Neural cell (in vitro differentiated cells): ENCODE data around the gene TCHH. TPM values are rescaled to one million over a fixed set of nuclear protein-coding genes. Genes with fewer than 3 reads are reported as not detected.
A peak's percentile ranks its signal among the peaks of the same experiment; 100 is the strongest.

Experiments
- H2AFZ ChIP-seq: fragments of 200-600, 300-800 bp; sonication (generic), shearing (Covaris generic); 2 replicates; pipeline ENCODE4 v1.6.0; 2014; ENCODE audit warnings: low read depth, mild to moderate bottlenecking, antibody characterized with exemption, low read length, moderate library complexity
- H3F3A ChIP-seq: fragments of 200-600 bp; shearing (Covaris generic); 2 replicates; pipeline ENCODE4 v1.6.1; 2016; ENCODE audit warnings: mild to moderate bottlenecking, moderate library complexity, mixed read lengths, antibody characterized with exemption, low read length; ENCODE audit not compliant: insufficient read depth, poor library complexity, severe bottlenecking
- H3K27ac ChIP-seq: fragments of 200-600, 300-800 bp; sonication (generic), shearing (Covaris generic); 2 replicates; pipeline ENCODE4 v1.5.1; 2014; ENCODE audit warnings: mild to moderate bottlenecking, low read length, moderate library complexity
- H3K27me3 ChIP-seq: fragments of 300-800, 200-600 bp; sonication (generic), shearing (Covaris generic); 2 replicates; pipeline ENCODE4 v1.6.0; 2014; ENCODE audit warnings: mild to moderate bottlenecking, low read depth, low read length, moderate library complexity; ENCODE audit not compliant: insufficient read depth
- H3K36me3 ChIP-seq: fragments of 300-800, 200-600 bp; sonication (generic), shearing (Covaris generic); 2 replicates; pipeline ENCODE4 v1.5.1; 2014; ENCODE audit warnings: mild to moderate bottlenecking, antibody characterized with exemption, low read length, moderate library complexity; ENCODE audit not compliant: insufficient read depth
- H3K4me2 ChIP-seq: fragments of 300-800, 200-600 bp; sonication (generic), shearing (Covaris generic); 2 replicates; pipeline ENCODE4 v1.6.0; 2014; ENCODE audit warnings: mild to moderate bottlenecking, low read length
- H3K4me3 ChIP-seq: fragments of 300-800, 200-600 bp; sonication (generic), shearing (Covaris generic); 2 replicates; pipeline ENCODE4 v1.5.1; 2014; ENCODE audit warnings: mild to moderate bottlenecking, low read length, moderate library complexity
- H3K79me2 ChIP-seq: fragments of 200-600 bp; shearing (Covaris generic); replicated peaks from 2 replicates; pipeline ENCODE4 v1.6.0; 2014; ENCODE audit warnings: mild to moderate bottlenecking, low read length, moderate library complexity; ENCODE audit not compliant: insufficient read depth
- H3K9ac ChIP-seq: fragments of 300-800, 200-600 bp; sonication (generic), shearing (Covaris generic); 2 replicates; pipeline ENCODE4 v1.6.1; 2016; ENCODE audit warnings: mild to moderate bottlenecking, low read length, mixed read lengths
- H3K9me2 ChIP-seq: fragments of 200-600 bp; shearing (Covaris generic); 2 replicates; pipeline ENCODE4 v1.6.1; 2016; ENCODE audit warnings: mild to moderate bottlenecking, low read length, mixed read lengths; ENCODE audit not compliant: insufficient read depth
- H3K9me3 ChIP-seq: fragments of 200-600, 300-800 bp; sonication (generic), shearing (Covaris generic); 2 replicates; pipeline ENCODE4 v1.6.1; 2016; ENCODE audit warnings: mild to moderate bottlenecking, mixed run types, low read length, moderate library complexity, mixed read lengths
- H4K20me1 ChIP-seq: fragments of 200-600 bp; shearing (Covaris generic); 2 replicates; pipeline ENCODE4 v1.6.1; 2016; ENCODE audit warnings: mild to moderate bottlenecking, mixed run types; ENCODE audit not compliant: insufficient read depth
- CTCF ChIP-seq: fragments of 450-650 bp; IDR thresholded peaks from 2 replicates; pipeline ENCODE4 v1.5.1; 2014; ENCODE audit warnings: antibody characterized with exemption, mild to moderate bottlenecking, moderate library complexity; ENCODE audit not compliant: poor library complexity, severe bottlenecking
- EP300 ChIP-seq: fragments of 450-650 bp; conservative IDR thresholded peaks from 2 replicates; pipeline ENCODE4 v1.6.1; 2014; ENCODE audit warnings: antibody characterized with exemption, mild to moderate bottlenecking, moderate library complexity; ENCODE audit not compliant: poor library complexity, severe bottlenecking
- EZH2 ChIP-seq: fragments of 200-600, 300-800 bp; shearing (Covaris generic), sonication (generic); IDR thresholded peaks from 2 replicates; pipeline ENCODE4 v1.6.1; 2014; ENCODE audit warnings: antibody characterized with exemption, low read length, borderline replicate concordance, mild to moderate bottlenecking; ENCODE audit not compliant: insufficient read depth, poor library complexity, severe bottlenecking
- MXI1 ChIP-seq: fragments of 450-650 bp; conservative IDR thresholded peaks from 2 replicates; pipeline ENCODE4 v1.6.1; 2014; ENCODE audit warnings: antibody characterized with exemption, mild to moderate bottlenecking; ENCODE audit not compliant: poor library complexity, severe bottlenecking
- POLR2AphosphoS5 ChIP-seq: IDR thresholded peaks from 2 replicates; pipeline ENCODE4 v1.6.1; 2012
- RAD21 ChIP-seq: fragments of 450-650 bp; conservative IDR thresholded peaks from 2 replicates; pipeline ENCODE4 v1.6.1; 2014; ENCODE audit warnings: antibody characterized with exemption, mild to moderate bottlenecking, moderate library complexity
- REST ChIP-seq: IDR thresholded peaks from 2 replicates; pipeline ENCODE4 v1.6.1; 2012; ENCODE audit warnings: borderline replicate concordance
- SMC3 ChIP-seq: fragments of 450-650 bp; conservative IDR thresholded peaks from 2 replicates; pipeline ENCODE4 v1.6.1; 2014; ENCODE audit warnings: antibody characterized with exemption, mild to moderate bottlenecking, moderate library complexity; ENCODE audit not compliant: poor library complexity
- TAF1 ChIP-seq: IDR thresholded peaks from 2 replicates; pipeline ENCODE4 v1.6.1; 2012; ENCODE audit warnings: low read depth
- polyA plus RNA-seq: library from polyadenylated mRNA; depleted of rRNA; stranded (reverse); fragments of >200 nt; gene quantifications from 2 replicates; pipeline ENCODE4 v1.2.3, GENCODE V29; 2014

The TCHH gene
- polyA plus RNA-seq, 1 donor from 2014 or later = 0.14 TPM

DNA sequence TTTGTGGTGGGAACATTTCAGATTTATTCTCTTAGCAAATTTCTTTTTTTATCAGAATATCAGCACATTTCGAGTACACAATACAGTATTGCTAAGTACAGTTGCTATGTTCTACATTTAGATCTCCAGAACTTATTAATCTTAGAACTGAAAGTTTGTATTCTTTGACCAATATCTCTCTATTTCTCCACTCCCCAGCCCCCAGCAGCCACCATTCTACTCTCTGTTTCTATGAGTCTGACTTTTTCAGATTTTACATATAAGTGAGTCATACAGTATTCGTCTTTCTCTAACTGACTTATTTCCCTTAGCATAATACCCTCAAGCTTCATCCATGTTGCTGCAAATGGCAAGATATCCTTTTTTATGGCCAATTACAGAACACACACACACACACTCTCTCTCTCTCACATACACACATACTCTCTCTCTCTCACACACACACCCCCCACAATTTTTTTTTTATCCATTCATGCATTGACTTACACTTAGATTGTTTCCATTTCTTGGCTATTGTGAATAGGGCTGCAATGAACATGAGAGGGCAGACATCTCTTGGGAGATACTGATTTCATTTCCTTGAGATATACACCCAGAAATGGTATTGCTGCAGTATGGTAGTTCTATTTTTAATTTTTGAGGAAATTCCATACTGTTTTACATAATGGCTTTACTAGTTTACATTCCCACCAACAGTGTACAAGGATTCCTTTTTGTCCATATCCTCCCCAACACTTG, 28.1 kb upstream of the TCHH start:
- H3K4me3 ChIP-seq = no peak overlapping the region
- no peak overlapping the region for H3K9ac ChIP-seq
- H3K79me2 ChIP-seq = no peaks in the 10 kb centered on the region
- no peak overlapping the region for H3K4me2 ChIP-seq
- no peaks in the 10 kb centered on the region for H4K20me1 ChIP-seq
- H3K27me3 ChIP-seq = no peaks in the 10 kb centered on the region
- no peaks in the 10 kb centered on the region for H3F3A ChIP-seq
- TF ChIP-seq CTCF (no peak), TAF1 (no peak)
- no peaks in the 10 kb centered on the region for H3K9me3 ChIP-seq
- H3K27ac ChIP-seq = no peak overlapping the region
- H3K36me3 ChIP-seq = no peaks in the 10 kb centered on the region
- no peak overlapping the region for H2AFZ ChIP-seq
- H3K9me2 ChIP-seq = no peaks in the 10 kb centered on the region

GRCh38 chr1:152141971-152142584, 26.8 kb upstream of the TCHH start:
- no peaks in the 10 kb centered on the region for H3K9me2 ChIP-seq
- H3K9me3 ChIP-seq = no peaks in the 10 kb centered on the region
- no peak overlapping the region for H3K4me2 ChIP-seq
- H3K9ac ChIP-seq = no peak overlapping the region
- H3F3A ChIP-seq = no peaks in the 10 kb centered on the region
- no peaks in the 10 kb centered on the region for H3K36me3 ChIP-seq
- no peak overlapping the region for H3K4me3 ChIP-seq
- H3K79me2 ChIP-seq = no peaks in the 10 kb centered on the region
- H4K20me1 ChIP-seq = no peaks in the 10 kb centered on the region
- no peaks in the 10 kb centered on the region for H3K27me3 ChIP-seq
- TF ChIP-seq RAD21 (peak; percentile 33), POLR2AphosphoS5 (no peak), CTCF (no peak), EP300 (no peak), EZH2 (no peak), MXI1 (no peak), SMC3 (peak; percentile 24), REST (no peak)
- no peak overlapping the region for H2AFZ ChIP-seq
- H3K27ac ChIP-seq = no peak overlapping the region
